ENCODE results near the gene FAM229A. TPM values are rescaled to one million over a fixed set of nuclear protein-coding genes. Genes with fewer than 3 reads are reported as not detected.

FAM229A gene
- total and polyA plus RNA-seq, 9 of the 15 experiments (the other 6 are each of a cell fraction or from before 2014, with no cell fraction given) = 0.04 to 21.6 (median 7.4) TPM

DNA sequence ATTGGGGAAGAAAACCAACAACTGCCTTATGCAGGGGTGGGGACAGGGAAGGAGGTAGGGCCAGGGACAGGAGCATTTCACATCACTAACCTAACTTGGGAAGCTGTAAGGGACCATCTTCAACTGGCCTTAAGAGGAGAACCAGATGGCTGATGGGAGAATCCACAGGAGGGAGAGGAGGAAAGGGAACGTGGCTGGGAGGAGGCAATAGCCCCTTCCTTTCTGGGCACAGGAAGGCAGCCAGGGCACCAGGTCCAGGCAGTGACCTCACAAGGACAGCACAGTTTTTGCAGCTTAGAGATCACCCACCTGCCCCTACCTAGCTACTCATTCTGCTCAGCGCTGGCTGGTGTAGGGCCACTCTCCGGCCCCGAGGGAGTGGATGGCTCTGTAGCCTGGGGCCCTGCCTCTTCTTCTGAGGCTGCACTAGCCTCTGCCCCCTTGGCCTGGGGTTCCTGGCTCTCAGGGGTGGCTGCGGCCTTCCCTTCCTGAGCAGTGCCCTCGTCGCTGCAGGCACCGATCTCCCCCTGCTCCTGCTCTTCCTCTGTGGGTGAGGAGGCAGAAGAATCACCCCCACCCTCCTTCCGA lies 27.9 kb downstream of the FAM229A start (continued):
- TF ChIP-seq, protein P1, sequence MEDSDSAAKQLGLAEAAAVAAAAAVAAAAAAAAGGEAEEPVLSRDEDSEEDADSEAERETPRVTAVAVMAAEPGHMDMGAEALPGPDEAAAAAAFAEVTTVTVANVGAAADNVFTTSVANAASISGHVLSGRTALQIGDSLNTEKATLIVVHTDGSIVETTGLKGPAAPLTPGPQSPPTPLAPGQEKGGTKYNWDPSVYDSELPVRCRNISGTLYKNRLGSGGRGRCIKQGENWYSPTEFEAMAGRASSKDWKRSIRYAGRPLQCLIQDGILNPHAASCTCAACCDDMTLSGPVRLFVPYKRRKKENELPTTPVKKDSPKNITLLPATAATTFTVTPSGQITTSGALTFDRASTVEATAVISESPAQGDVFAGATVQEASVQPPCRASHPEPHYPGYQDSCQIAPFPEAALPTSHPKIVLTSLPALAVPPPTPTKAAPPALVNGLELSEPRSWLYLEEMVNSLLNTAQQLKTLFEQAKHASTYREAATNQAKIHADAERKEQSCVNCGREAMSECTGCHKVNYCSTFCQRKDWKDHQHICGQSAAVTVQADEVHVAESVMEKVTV (CRISPR knock-in tag; IDR thresholded peaks at IDR 0.05) = no peak
- TF ChIP-seq SRSF1 (IDR thresholded peaks at IDR 0.05; ENCODE audit: low read depth, low read length) (no peak), RBM17 (IDR thresholded peaks at IDR 0.05; ENCODE audit: borderline replicate concordance, low read depth, low read length) (no peak), NCOA2 (IDR thresholded peaks at IDR 0.05; ENCODE audit: partially characterized antibody in 2 of 2) (no peak), FIP1L1 (IDR thresholded peaks at IDR 0.05; ENCODE audit: low read depth, low read length, poor library complexity, severe bottlenecking) (no peak), TAF1 (IDR thresholded peaks at IDR 0.05; ENCODE audit: control insufficient read depth, extremely low read depth, insufficient read depth, low read length, severe bottlenecking) (no peak), RHOXF2B (CRISPR knock-in tag; conservative IDR thresholded peaks at IDR 0.05) (no peak)
- TF ChIP-seq, protein P2, sequence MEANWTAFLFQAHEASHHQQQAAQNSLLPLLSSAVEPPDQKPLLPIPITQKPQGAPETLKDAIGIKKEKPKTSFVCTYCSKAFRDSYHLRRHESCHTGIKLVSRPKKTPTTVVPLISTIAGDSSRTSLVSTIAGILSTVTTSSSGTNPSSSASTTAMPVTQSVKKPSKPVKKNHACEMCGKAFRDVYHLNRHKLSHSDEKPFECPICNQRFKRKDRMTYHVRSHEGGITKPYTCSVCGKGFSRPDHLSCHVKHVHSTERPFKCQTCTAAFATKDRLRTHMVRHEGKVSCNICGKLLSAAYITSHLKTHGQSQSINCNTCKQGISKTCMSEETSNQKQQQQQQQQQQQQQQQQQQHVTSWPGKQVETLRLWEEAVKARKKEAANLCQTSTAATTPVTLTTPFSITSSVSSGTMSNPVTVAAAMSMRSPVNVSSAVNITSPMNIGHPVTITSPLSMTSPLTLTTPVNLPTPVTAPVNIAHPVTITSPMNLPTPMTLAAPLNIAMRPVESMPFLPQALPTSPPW (CRISPR knock-in tag; IDR thresholded peaks at IDR 0.05) = no peak
- TF ChIP-seq, protein P3, sequence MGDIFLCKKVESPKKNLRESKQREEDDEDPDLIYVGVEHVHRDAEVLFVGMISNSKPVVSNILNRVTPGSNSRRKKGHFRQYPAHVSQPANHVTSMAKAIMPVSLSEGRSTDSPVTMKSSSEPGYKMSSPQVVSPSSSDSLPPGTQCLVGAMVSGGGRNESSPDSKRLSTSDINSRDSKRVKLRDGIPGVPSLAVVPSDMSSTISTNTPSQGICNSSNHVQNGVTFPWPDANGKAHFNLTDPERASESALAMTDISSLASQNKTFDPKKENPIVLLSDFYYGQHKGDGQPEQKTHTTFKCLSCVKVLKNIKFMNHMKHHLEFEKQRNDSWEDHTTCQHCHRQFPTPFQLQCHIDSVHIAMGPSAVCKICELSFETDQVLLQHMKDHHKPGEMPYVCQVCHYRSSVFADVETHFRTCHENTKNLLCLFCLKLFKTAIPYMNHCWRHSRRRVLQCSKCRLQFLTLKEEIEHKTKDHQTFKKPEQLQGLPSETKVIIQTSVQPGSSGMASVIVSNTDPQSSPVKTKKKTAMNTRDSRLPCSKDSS (IDR thresholded peaks at IDR 0.05; ENCODE audit: low read depth, partially characterized antibody) = no peak
- TF ChIP-seq, protein P4, sequence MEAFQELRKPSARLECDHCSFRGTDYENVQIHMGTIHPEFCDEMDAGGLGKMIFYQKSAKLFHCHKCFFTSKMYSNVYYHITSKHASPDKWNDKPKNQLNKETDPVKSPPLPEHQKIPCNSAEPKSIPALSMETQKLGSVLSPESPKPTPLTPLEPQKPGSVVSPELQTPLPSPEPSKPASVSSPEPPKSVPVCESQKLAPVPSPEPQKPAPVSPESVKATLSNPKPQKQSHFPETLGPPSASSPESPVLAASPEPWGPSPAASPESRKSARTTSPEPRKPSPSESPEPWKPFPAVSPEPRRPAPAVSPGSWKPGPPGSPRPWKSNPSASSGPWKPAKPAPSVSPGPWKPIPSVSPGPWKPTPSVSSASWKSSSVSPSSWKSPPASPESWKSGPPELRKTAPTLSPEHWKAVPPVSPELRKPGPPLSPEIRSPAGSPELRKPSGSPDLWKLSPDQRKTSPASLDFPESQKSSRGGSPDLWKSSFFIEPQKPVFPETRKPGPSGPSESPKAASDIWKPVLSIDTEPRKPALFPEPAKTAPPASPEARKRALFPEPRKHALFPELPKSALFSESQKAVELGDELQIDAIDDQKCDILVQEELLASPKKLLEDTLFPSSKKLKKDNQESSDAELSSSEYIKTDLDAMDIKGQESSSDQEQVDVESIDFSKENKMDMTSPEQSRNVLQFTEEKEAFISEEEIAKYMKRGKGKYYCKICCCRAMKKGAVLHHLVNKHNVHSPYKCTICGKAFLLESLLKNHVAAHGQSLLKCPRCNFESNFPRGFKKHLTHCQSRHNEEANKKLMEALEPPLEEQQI (IDR thresholded peaks at IDR 0.05) = no peak

Measured in K562 (cell line).